Measurements from ENCODE around the gene TNIP3.
"Not testable (repeated sequence)": the region's sequence is repeated elsewhere in the genome, so short reads cannot be mapped to it uniquely, and the experiment has no call there.

Gene TNIP3, protein sequence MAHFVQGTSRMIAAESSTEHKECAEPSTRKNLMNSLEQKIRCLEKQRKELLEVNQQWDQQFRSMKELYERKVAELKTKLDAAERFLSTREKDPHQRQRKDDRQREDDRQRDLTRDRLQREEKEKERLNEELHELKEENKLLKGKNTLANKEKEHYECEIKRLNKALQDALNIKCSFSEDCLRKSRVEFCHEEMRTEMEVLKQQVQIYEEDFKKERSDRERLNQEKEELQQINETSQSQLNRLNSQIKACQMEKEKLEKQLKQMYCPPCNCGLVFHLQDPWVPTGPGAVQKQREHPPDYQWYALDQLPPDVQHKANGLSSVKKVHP

DNA sequence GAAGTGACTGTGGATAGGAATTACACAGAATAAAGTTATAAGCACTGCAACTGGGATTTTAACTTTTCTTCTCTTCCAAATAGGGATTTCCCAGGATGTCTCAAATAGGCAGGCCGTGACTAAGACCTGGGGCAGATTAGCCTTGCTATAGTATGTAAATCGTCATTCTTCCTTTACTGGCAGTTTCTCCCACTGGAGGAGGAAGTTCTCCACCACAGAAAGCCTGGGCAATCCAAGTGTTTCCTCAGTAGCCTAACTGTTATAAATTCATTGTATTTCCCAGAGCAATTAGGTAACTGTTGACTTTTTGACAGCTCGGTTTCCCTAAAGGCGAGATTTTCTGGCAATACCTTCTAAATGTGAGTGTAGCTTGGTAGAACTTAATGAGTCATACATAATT, at the start of gene TNIP3:
Gene TNIP3 (minus strand): TSS at position 31 of the 400 bp plus-strand sequence. CDS start 196 bp downstream, outside the sequence.
- no peak for DNase-seq

DNA sequence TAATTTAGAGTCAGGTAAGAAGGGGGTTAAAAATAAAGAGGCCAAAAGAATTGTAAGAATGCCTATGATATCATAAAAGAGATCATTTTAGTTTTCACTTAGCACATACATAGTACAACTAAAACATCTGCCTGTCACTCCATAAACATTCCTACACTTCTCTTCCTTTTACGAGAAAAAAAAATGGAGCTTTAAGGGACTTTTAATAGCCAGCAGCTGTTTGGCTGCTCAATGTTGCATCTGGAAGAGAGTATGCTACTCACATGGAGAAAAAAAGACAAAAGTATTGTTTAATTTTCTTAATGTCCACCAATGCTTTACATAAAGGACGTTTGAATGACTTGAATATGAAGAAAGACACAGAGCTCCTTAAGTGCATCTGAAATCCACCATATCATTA, 48.7 kb upstream of the TNIP3 start:
- DNase-seq = no peak

DNA sequence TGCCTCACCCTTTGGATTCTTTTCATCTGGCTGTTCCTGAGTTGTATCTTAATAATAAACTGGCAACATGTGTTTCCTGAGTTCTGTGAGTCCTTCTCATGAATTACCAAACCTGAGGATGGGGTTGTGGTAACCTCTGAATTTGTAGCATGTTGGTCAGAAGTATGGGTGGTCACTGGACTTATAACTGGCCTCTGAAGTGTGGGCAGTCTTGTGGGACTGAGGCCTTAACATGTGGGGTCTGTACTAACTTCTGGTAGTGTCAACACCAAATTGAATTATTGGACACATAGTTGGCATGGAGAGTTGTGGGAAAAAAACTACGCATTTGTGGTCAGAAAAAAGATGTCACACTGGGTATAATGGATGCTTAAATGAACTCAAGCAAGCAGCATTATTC, 45.0 kb upstream of the TNIP3 start:
- DNase-seq = no peak

DNA sequence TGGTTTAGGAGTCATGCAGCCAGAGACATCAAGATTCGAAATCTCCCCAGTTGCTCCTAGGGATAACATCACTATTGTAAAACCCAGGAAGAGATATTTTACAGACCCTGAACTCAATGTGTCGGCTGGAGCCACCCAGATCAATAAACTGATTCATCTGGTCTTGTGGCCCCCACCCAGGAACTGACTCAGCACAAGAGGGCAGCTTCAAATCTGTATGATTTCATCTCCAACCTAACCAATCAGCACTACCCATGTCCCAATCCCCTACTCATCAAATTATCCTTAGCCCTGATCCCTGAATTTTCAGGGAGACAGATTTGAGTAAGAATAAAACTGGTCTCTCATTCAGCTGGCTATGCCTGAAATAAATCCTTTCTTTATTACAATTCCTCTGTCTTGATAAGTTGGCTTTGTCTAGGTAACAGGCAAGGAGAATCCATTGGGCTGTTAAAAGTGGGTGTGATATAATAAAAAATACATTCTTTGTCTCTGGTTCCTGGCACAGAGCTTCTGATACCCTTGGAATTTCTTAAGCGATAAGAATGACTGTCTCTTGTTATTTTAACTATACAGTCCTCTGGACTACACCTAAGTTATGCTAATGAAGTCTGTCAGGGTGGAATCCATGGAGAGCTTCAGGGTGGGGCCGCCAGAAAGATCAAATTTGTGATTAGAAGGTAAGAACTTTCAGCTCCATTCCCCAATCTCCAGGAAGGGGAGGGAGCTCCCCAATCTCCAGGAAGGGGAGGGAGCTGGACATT, 44.3 kb upstream of the TNIP3 start:
- DNase-seq = no peak

DNA sequence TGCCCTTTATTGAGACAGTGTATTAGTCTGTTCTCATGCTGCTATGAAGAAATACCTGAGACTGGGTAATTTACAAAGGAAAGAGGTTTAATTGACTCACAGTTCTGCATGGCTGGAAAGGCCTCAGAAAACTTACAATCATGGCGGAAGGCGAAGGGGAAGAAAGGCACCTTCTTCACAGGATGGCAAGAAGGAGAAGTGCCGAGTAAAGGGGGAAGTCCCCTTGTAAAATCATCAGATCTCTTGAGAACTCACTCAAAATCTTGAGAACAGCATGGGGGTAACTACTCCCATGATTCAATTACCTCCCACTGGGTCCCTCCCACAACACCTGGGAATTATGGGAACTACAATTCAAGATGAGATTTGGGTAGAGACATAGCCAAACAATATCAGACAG, 41.7 kb upstream of the TNIP3 start:
- not testable (repeated sequence) for DNase-seq

DNA sequence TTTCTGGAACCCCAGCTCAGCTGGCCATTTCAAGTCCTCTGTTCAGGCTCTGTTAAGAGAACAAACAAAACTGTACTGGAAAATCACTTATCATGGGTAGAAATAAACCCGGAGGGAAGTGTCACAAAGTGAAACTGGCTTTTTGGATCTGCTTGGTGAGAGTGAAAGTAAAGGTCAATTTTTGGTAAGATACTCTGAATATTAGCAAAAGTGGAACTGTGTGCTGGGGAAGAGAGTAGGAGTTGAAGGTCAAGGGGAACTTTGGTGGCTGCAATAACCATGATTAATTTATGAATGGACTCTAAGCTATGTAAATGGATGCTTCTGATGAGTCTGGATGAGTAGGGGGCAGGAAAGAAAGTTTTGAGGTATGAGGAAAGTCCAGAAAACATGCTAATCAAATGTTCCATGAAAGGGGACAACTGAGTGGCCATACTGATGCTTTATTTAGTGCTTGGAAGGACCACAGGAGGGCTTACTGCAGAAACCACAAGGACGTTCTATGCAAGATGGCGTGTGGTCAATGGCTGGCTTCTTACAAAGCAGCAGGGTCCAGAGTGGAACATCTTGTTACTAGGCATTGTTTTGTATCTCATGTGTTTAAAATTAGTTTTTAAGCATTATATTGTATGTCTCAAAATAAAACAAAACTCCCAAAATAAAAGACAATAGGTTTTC, 36.8 kb upstream of the TNIP3 start:
- DNase-seq = no peak

DNA sequence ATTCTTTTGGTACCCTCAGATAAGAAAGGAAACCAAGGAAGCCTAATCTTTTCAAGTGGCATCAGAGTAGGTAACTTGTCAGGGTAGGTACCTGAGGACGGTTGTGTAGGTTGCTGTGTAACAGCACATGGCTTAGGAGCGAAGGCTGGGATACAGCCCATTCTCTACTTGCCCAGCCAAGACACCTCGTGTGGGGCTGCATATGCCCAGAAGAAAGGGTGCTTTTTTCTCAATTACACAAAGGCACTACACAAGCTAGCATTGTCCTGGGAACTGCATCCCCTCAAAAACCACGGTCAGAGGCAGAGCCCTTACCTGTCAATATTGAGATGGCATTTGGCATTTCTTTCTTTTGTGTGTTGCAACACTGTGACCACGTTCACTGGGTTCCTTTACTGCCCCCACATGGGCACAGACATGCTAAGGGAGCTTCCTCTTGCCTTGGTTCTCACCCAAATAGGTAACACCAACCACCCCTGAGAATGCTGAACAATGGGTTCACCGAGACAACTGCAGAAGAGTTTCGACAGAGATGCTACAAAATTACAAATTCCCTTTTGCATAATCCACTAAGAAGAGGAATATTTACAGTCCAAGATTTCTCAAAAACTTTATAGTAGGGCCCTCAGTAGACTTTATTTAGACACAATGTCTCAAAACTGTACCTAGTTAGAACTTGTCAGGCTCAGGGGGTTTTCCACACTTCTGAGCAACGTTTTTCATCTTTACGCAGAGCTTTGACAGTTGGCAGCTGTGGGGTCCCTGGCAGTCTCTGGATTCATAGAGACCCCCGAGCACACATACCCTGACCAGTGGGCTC, 35.8 kb upstream of the TNIP3 start:
- DNase-seq = no peak

DNA sequence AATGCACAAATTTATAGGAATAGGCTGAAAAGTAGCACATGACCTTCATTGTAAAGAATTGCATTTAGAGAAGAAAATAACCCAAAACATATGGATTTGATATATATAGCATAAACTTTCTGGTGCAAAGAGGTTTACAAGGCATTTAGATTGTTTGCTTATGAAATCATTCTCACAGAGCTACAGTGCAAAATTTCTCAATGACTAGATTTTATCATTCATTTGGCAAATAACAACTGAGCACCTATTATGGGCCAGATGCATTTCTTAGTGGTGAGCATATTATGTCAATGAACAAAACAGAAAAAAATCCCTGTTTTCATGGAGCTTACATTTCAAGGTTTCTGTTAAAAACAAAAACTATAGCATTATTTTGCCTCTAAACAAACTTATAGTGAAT, 34.1 kb upstream of the TNIP3 start:
- no peak for DNase-seq

DNA sequence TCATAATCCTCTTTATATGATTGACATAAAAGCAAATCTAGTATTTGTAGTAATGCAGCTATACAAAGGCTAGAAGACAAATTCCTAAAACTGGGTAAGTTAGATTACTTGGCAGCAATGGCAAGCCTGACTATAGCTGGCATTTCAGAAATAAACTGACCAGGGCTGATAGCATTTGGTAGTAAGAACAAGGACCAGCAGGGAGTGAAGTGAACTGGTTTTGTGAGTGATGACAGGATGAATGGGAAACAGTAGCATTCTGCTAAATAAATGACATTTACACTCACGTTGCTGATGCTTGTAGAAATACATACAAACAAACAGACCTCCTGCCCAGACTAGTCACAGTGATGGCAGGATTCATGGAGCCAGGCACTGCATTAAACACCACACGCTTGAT, 31.5 kb upstream of the TNIP3 start:
- DNase-seq = no peak

DNA sequence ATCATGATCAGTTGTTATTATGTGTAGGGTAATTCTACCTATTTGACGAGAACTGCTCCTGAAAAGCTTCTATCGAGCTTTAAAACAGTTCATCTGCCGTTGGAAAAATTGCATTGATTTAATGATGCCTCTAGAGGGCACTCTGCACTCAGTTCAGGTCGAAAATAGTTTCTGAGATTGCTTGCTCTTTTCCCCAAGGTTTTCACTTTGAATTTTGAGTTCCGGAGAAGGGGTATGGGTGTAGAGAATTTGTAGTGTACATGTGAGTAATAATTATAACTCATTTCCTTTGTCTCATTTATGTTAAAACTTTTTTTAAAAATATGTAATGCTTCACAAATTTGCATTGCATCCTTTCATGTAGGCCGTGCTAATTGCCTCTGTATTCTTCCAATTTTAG, 28.4 kb upstream of the TNIP3 start:
- DNase-seq = peak; percentile 38

DNA sequence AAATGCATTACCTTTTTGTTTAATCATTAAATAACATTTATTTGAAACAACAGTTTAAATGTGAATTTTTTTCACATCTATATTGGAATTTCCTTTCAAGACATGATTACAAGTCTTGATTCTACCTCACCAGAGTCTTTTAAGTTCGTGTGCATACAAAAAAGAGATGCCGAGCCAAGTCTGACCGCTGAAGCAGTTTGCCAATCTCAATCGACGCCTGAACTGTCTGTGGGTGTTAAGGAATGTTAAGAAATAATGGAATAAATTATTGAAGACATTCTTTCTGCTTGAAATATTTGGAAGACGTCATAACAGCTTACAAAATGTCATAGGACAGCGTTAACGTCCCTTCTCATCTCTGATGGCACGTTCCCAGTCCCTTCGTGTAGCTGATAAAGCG, 27.9 kb upstream of the TNIP3 start:
- DNase-seq = no peak

DNA sequence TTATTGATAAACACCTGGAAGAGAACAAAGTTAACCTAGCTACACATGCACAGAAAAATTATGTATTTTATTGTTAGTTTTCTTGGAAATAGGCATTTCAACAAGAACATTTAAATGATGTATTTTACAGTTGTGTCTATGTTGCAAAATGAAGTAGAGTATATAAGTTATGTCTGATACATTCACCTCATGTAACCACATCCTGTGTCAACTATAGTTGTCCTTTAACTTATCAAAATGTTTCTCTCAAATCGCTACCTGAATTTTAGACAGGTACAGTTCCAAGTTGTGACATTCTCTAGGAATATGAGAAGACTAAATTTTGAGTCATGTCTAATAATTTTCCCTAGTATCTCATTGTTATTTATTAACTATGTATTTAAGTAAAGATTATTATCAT, 27.2 kb upstream of the TNIP3 start:
- DNase-seq = no peak

DNA sequence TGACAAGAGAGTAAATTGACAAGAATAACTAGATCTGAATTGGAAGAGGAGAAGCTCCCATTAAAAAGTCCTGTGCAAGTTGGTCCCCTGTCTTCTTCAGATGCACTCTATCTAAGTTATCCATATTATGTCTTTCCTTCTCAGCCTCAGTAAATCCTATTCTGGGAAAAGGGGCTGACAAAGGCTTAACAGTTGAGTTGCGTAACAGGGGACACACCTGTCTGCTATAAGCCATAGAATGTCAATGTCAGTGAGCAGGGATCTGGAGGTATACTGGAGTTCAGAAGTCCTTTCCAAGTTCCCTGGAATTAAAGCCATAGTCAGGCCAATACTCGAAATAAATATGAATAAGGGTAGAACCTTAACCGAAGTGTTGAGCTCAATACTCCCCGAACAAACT, 26.3 kb upstream of the TNIP3 start:
- DNase-seq = no peak

DNA sequence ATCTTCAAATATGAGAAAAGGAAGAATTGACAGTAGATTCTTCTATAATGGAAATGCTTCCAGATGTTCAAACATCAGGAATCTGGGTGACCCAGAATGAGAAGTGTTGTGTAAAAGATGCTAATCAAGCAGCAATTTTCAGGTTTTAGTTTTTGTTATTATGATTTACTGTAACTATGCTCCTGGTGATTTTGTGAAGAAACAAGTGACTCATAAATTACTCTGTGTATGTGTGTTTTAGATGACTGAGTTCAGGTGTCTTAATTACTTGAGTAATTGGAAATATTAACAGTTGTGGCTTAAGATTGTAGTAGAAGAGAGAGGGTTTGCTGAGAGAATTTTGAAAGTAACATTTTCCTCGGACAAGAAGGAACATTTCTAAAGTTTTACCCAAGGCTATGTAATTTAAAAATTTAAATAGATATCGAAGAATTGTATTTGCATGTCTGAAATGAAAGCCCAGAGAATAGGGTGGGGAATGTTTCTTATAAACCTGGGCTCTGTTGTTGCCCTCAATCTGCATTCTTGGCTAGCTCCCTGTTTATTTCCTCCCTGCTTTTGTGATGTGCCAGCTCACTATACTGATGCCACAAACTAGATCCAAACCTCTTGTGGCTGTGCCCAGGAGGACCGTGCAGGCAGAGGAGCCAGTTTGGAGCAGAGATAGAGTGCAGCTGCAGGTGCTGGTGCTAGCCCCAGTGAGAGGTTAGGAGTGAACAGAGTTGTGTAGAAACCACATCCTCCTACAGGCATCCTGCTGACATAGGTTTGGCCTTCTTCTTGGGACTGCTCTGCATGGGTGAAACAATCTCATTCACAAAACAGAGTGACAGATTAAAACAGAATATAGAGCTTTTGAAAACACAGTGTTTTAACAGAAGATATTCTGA, 25.4 kb upstream of the TNIP3 start:
- no peak for DNase-seq

DNA sequence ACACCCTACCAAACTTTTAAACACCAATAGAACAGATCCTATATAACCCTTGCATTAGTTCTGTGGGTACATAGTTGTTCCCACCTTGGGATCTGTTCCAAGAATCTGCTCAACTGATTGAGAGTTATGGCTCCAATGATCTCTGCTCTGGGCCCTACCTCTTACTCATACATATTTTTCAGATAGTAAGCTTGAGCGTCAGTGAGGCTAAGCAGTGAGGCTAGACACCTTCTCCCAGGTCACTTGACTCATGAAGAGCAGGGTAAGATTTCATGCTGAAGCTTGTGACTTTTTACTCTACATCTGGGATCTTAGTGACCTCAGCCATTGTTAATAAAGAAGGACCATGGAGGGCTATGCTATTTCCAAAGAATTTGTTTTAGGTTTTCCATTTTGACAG, 23.1 kb upstream of the TNIP3 start:
- DNase-seq = no peak

DNA sequence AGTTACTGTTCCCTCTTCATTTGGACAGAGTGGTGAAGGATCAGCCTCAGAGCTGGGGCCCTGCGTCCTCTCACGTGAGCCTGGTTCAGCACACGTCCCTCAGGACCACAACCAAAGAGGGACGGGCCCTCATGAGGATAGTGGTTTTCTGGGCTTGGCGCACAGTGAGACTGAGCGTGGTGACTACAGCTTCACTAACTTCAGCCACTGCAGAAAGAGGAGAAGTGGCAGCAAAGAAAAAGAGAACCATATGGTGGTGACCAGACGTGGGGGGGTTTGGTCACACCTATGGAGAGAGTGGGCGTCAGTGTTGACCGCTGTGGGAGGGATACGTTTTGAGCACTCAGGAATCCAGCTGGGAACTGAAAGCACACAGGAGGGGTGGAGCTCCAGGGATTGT, 21.8 kb upstream of the TNIP3 start:
- DNase-seq = no peak

DNA sequence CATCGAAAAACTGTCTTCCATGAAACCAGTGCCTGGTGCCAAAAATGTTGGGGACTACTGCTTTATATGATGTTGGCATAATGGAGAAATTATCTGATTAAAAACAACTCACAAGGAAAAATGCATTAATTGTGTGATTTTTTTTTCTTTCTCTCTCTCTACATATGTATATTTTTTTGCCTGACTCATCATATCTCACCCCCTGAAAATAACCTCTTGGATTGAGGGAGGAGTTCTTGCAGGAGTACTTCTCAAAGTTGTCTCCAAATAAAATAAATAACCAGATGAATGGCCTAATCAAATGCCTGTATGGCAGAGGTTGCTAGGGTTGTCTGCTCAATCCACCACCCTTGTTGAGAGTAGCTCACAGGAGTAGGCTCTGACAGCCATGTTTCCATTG, 19.9 kb upstream of the TNIP3 start:
- no peak for DNase-seq

DNA sequence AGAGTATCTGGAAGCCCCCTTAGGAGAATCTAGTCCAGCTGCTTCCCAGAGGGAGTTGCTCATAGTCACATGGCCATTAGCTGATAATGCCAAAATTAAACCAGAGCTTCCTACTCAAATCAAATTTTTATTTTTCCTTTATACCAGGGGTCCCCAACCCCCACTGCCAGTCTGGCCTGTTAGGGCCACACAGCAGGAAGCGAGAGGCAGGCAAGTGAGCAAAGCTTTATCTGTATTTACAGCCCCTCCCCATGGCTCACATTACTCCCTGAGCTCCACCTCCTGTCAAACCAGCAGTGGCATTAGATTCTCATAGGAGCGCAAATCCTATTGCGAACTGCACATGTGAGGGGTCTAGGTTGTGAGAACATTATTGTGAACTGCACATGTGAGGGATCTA, 19.2 kb upstream of the TNIP3 start:
- DNase-seq = no peak

DNA sequence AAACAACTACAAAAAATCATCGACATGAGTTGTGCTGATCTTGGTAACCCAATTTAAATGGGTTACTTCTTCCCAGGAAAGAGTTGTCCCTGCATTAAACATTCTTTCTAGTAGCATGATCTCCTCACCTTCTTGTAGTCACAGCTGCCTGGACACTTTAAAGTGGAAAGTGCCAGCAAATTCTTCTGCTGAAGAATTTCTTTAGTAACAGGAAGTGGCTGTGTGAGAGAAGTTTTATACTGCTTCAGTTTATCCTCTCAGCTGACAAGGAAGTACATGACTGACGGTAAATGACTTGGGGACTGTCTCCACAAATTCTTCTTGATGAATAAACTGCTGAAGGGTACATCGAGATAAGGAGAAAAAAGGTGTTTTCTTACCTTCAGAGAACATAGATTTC, 18.2 kb upstream of the TNIP3 start:
- no peak for DNase-seq

DNA sequence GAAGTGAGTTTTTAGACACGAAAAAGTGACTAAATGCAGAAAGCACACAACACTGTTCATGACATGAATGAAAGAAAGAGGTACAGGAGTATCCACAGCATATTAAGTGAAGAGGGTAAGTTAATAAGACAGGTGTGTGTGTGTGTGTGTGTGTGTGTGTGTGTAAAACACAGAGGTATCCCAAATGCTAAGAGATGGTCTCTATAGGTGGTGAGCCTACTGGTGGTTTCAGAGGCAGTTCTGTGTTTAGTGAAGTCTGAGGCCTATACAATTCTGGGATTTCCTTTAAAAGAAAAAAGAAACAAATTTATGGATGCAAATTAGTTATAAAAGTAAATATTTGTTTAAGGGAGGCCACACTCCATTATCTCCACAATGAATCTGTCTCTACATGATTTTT, 17.4 kb upstream of the TNIP3 start:
- DNase-seq = no peak

DNA sequence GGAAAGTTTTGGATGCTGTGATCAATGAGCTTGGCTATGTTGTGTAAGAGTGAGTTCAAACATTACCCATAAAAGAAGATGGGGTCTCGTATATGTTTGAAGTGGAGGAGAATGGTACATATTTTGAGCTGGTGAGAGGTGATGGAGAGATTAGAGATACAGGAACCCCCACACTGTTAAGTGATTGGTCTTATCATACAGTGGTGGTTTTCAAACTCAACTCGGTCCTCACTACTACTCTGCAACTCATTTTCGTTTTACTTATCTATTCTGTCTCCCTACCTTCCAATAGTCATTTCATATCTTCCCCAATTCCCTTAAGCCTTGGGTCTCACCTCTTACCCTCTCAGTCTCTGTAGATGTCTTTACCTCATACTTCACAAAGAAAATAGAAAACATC, 16.4 kb upstream of the TNIP3 start:
- no peak for DNase-seq

Measured in NCI-H1694 treated with DMSO at 0.1 percent for 48 hours (cell line).